IMR-90 (cell line): ENCODE measurements around the gene CHMP1A. TPM values are rescaled to one million over a fixed set of nuclear protein-coding genes. Genes with fewer than 3 reads are reported as not detected.
A peak's percentile ranks its signal among the peaks of the same experiment; 100 is the strongest.

Experiments used
- FOS ChIP-seq: fragments of 150-350 bp; IDR thresholded peaks from 2 replicates; pipeline ENCODE4 v1.6.1; 2016; ENCODE audit warnings: low read depth, low read length
- POLR2A ChIP-seq: IDR thresholded peaks from 2 replicates; pipeline ENCODE4 v1.6.1; 2012; ENCODE audit warnings: mild to moderate bottlenecking, low read depth, low read length
- SMC3 ChIP-seq: fragments of 150-350 bp; IDR thresholded peaks from 2 replicates; pipeline ENCODE4 v1.6.1; 2016; ENCODE audit warnings: low read depth, mild to moderate bottlenecking, antibody characterized with exemption, low read length, moderate library complexity
- USF2 ChIP-seq: fragments of 150-350 bp; IDR thresholded peaks from 2 replicates; pipeline ENCODE4 v1.6.1; 2017; ENCODE audit warnings: mild to moderate bottlenecking, antibody characterized with exemption, low read length, low read depth
- polyA plus RNA-seq, 3 experiments: library from polyadenylated mRNA; depleted of rRNA; stranded (reverse); fragments of >200 nt; gene quantifications; 2 replicates each; pipeline ENCODE4 v1.2.3, GENCODE V29; 2012; ENCODE audit warnings: low replicate concordance in 1 of 3
- total RNA-seq: library from RNA; depleted of rRNA; stranded (reverse); fragments of >200 nt; gene quantifications from 2 replicates; pipeline ENCODE4 v1.2.3, GENCODE V29; 2012

The CHMP1A gene
- total and polyA plus RNA-seq, 2 of the 4 experiments (the other 2 are of a cell fraction) = 97.3 to 99.8 TPM

- TF ChIP-seq SMC3 (no peak), USF2 (no peak), POLR2A (peak; percentile 78), FOS (no peak)
Measured at GRCh38 chr16:89657442-89658220, at the start of gene CHMP1A, which contains the start of gene SPATA33 (continued).
